ENCODE results near the gene HSP90B1.

Gene HSP90B1

GRCh38 chr12:103986829-103987228, 56.6 kb downstream of the HSP90B1 start:
- DNase-seq: no peak

- no peak for DNase-seq
Observed at GRCh38 chr12:103994235-103994634, 64.0 kb downstream of the HSP90B1 start.

- DNase-seq: no peak
Observed at GRCh38 chr12:103996595-103996994, 66.4 kb downstream of the HSP90B1 start.

- no peak for DNase-seq
Observed at GRCh38 chr12:103997286-103997900, 67.2 kb downstream of the HSP90B1 start.
